T47D (cell line): ENCODE data around the gene TCOF1.

Experiments used
- DNase-seq, 2 experiments: peaks; one replicate each; pipeline versions ENCODE4 v3.0.0 to v3.0.0-alpha.2; 2011 to 2012; ENCODE audit warnings: low read depth in 1 of 2, low spot score in 1 of 2
- JUND ChIP-seq: IDR thresholded peaks from 2 replicates; pipeline ENCODE4 v1.6.1; 2012; ENCODE audit warnings: low read depth
- in situ Hi-C: cut with HindIII; loops from 2 replicates; pipeline ENCODE4 v1.10.0; 2016; ENCODE audit warnings: low sequenced_read_pairs, low pct_unique_long_range_greater_than_20kb

TCOF1 gene

DNA sequence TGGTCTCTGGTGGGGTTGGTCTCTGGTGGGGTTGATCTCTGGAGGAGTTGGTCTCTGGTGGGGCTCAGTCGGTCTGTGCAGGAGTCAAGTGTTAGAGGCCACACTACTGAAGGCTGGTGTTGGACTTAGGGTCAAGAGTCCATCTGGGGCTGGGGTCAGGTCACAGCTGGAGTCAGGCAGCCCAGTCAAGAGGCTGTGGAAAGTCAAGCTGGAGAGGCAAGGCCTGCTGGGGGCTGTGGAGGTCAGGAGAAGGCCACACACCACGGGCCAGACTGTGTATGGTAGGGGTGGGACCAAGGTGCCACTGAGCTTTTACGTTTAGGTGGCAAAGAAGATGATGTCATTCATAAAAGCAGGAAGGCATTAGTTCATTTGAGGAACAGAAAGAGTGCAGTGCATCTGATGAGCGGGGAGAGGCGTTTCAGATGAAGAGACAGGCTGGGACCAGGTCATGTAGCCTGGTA, 71.9 kb downstream of the TCOF1 start:
- no peak for TF ChIP-seq JUND
- no peak for DNase-seq
- in situ Hi-C loops = no loop called here

DNA sequence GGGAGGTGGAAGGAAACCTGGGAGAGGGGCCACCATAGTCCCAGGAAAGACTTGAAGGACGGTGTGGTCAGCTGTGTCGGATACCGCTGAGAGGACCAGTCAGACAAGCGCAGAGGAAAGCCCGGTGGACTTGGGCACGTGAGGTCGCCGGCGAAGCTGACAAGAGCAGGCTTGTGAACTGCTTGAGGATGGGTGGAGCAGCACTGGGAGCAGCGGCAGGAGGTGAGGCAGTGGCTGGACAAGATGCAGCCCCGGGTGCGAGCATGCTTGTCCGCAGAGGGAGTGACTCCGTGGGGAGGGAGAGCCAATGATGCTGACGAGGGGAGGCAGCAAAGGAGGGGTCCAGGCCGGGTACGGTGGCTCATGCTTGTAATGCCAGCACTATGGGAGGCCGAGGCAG, 73.6 kb downstream of the TCOF1 start:
- in situ Hi-C loops = no loop called here

GRCh38 chr5:150431574-150431973, 74.1 kb downstream of the TCOF1 start:
- TF ChIP-seq JUND = no peak
- no peak for DNase-seq
- in situ Hi-C loops = no loop called here

More for the DNA sequence above, 73.6 kb downstream of the TCOF1 start:
- TF ChIP-seq JUND = no peak
- no peak for DNase-seq

DNA sequence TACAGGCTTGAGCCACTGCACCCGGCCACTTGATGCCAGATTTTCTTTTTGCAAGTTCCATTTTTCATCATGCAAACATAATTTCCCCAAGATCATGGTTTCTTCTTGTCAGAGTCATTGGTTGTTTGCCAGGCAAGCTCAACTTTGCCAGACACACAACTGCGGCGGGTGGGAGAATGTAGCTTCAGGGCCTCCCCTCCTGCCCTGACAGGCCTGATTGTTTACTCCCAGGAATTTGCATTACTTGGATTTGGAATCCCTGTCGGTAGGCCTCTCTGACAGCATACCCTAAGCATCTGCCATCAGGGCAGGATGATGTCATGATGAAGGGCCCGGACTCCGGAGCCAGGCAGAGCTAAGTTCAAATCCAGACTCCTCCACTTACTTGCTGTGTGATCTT, 77.0 kb downstream of the TCOF1 start:
- in situ Hi-C loops = no loop called here
- TF ChIP-seq JUND = no peak
- DNase-seq = peak in 1 of 2 experiments; percentile 41

DNA sequence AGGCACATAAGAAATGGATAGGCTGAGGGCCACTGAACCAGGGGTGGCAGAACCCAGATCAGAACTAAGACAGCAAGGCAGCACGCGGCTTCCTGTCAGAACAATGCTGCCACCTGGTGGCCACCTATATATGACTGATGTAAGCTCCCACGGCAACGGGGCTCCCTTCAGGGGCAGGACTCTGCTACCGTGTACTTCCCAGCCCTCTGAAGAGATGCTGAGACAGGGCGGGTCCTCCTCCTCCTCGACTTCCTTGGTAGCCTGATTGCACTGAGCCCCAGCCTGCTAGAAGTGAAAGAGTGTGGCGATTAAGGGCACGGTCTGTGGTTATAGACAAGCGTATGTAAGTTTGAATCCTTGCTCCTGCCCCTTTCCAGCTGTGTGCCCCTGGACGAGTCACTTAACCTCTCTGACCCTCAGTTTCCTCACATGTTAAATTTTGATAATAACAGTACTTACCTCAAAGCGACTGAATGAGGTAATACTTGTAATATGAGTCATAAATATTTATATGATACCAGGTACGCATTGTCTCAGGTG, 78.7 kb downstream of the TCOF1 start:
- in situ Hi-C loops = no loop called here
- no peak for TF ChIP-seq JUND
- peak; percentile 88 to 91 for DNase-seq

- peak in 1 of 2 experiments; percentile 58 for DNase-seq
- in situ Hi-C loops = no loop called here
- no peak for TF ChIP-seq JUND
These were observed 81.5 kb downstream of the TCOF1 start for GRCh38 chr5:150438873-150439546.

DNA sequence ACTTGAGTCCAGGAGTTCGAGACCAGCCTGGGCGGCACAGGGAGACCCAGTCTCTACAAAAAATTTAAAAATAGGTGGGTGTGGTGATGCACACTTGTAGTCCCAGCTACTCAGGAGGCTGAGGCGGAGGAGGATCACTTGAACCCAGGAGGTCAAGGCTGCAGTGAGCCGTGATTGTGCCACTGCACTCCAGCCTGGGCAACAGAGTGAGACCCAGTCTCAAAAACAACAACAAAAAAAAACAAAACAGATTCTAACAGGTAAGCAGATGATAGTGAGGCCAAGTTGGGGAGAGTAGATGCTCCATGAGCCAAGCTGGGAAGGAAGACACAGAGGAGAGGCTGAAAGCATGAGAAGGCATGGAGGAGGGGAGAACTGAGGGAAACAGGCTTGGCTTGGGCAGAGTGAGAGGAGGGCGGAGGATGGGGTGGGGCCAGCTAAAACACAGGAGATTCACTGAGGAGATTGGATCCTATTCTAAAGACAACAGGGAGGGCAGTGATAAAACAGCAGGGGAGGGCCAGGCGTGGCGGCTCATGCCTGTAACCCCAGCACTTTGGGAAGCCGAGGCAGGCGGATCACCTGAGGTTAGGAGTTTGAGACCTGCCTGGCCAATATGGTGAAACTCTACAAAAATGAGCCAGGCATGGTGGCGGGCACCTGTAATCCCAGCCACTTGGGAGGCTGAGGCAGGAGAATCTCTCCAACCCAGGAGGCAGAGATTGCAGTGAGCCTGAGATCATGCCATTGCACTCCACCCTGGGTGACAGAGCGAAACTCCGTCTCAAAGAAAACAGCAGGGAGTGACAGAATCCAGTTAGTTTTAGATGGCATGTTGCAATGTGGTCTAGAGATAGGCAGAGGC, 83.7 kb downstream of the TCOF1 start:
- no peak for TF ChIP-seq JUND
- in situ Hi-C loops = no loop called here
- DNase-seq = no peak

- TF ChIP-seq JUND = no peak
- in situ Hi-C loops = no loop called here
- DNase-seq = no peak
These were observed 84.6 kb downstream of the TCOF1 start for GRCh38 chr5:150441813-150442698.

DNA sequence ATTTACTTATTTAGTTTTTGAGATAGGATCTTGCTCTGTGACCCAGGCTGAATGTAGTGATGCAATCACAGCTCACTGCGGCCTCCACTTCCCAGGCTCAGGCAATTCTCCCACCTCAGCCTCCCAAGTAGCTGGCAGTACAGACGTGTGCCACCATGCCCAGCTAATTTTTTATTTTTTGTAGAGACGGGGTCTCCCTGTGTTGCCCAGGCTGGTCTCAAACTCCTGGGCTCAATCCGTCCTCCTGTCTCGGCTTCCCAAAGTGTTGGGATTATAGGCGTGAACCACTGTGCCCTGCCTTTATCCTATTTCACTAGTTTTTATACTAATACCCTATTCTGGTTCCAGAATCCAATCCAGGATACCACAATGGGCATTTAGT, 85.2 kb downstream of the TCOF1 start:
- no peak for DNase-seq
- TF ChIP-seq JUND = no peak
- in situ Hi-C loops = no loop called here

- DNase-seq = peak in 1 of 2 experiments; percentile 31
- no peak for TF ChIP-seq JUND
- in situ Hi-C loops = no loop called here
These were observed 86.0 kb downstream of the TCOF1 start for GRCh38 chr5:150443242-150444075.

GRCh38 chr5:150444770-150445169, 87.3 kb downstream of the TCOF1 start:
- no peak for TF ChIP-seq JUND
- in situ Hi-C loops = no loop called here
- no peak for DNase-seq
